ENCODE measurements around the gene DOCK2. TPM values are rescaled to one million over a fixed set of nuclear protein-coding genes. Genes with fewer than 3 reads are reported as not detected.

Gene DOCK2
- total and polyA plus RNA-seq, 3 donors from 2014 or later, result 6.8 to 8.9 (median 7.3) TPM

- Histone ChIP-seq H3K4me3 (no peak overlapping the region), H3K9me3 (no peaks in the 10 kb centered on the region), H3K4me1 (no peaks in the 10 kb centered on the region), H3K36me3 (ENCODE audit: low read depth, missing control alignments) (no peaks in the 10 kb centered on the region), H3K27ac (no peak overlapping the region), H3K27me3 (no peaks in the 10 kb centered on the region)
- intact Hi-C loops (cut with DNase I; ENCODE audit: low total_unique reads), result no loop called here
- DNase-seq, result no peak
- no peak for TF ChIP-seq POLR2A (IDR thresholded peaks at IDR 0.05)
- TF ChIP-seq CTCF (IDR thresholded peaks at IDR 0.05), result no peak
Measured at GRCh38 chr5:169956756-169957155, 319.7 kb downstream of the DOCK2 start.

GRCh38 chr5:169958278-169958677 lies 321.2 kb downstream of the DOCK2 start:
- no peaks in the 10 kb centered on the region for H3K27me3 ChIP-seq
- no peaks in the 10 kb centered on the region for H3K4me1 ChIP-seq
- H3K4me3 ChIP-seq, result no peak overlapping the region
- TF ChIP-seq CTCF (IDR thresholded peaks at IDR 0.05) (no peak), POLR2A (IDR thresholded peaks at IDR 0.05) (no peak)
- WGBS, 2 donors, result 86 to 89% methylated on average over 3 of the region's 3 CpGs
- DNase-seq, result no peak
- H3K9me3 ChIP-seq, result no peaks in the 10 kb centered on the region
- intact Hi-C loops (cut with DNase I; ENCODE audit: low total_unique reads), result no loop called here
- H3K27ac ChIP-seq, result no peak overlapping the region
- no peaks in the 10 kb centered on the region for H3K36me3 ChIP-seq (ENCODE audit: low read depth, missing control alignments)

- H3K9me3 ChIP-seq, result no peaks in the 10 kb centered on the region
- H3K27ac ChIP-seq, result no peak overlapping the region
- no peak overlapping the region for H3K4me3 ChIP-seq
- no peaks in the 10 kb centered on the region for H3K4me1 ChIP-seq
- no peaks in the 10 kb centered on the region for H3K36me3 ChIP-seq (ENCODE audit: low read depth, missing control alignments)
- no peak for DNase-seq
- intact Hi-C loops (cut with DNase I; ENCODE audit: low total_unique reads), result no loop called here
- 88 to 97% methylated on average over 2 of the region's 2 CpGs for WGBS, 2 donors
- TF ChIP-seq CTCF (IDR thresholded peaks at IDR 0.05), result no peak
- no peak for TF ChIP-seq POLR2A (IDR thresholded peaks at IDR 0.05)
- no peaks in the 10 kb centered on the region for H3K27me3 ChIP-seq
Measured at GRCh38 chr5:169960659-169961058, 323.6 kb downstream of the DOCK2 start.

GRCh38 chr5:169964246-169964645 lies 327.2 kb downstream of the DOCK2 start:
- no peak overlapping the region for H3K27ac ChIP-seq
- no peaks in the 10 kb centered on the region for H3K27me3 ChIP-seq
- 68 to 74% methylated on average over 5 of the region's 5 CpGs for WGBS, 2 donors
- DNase-seq, result no peak
- intact Hi-C loops (cut with DNase I; ENCODE audit: low total_unique reads), result no loop called here
- no peaks in the 10 kb centered on the region for H3K9me3 ChIP-seq
- no peak for TF ChIP-seq POLR2A (IDR thresholded peaks at IDR 0.05)
- no peak for TF ChIP-seq CTCF (IDR thresholded peaks at IDR 0.05)
- H3K4me3 ChIP-seq, result no peak overlapping the region
- no peaks in the 10 kb centered on the region for H3K4me1 ChIP-seq
- H3K36me3 ChIP-seq (ENCODE audit: low read depth, missing control alignments), result no peaks in the 10 kb centered on the region

- DNase-seq, result no peak
- intact Hi-C loops (cut with DNase I; ENCODE audit: low total_unique reads), result no loop called here
- H3K27me3 ChIP-seq, result no peaks in the 10 kb centered on the region
- H3K9me3 ChIP-seq, result no peaks in the 10 kb centered on the region
- TF ChIP-seq POLR2A (IDR thresholded peaks at IDR 0.05) (no peak), CTCF (IDR thresholded peaks at IDR 0.05) (no peak)
- H3K4me3 ChIP-seq, result no peak overlapping the region
- no peaks in the 10 kb centered on the region for H3K4me1 ChIP-seq
- no peaks in the 10 kb centered on the region for H3K36me3 ChIP-seq (ENCODE audit: low read depth, missing control alignments)
- no peak overlapping the region for H3K27ac ChIP-seq
Measured at GRCh38 chr5:169970339-169970738, 333.3 kb downstream of the DOCK2 start.
